A673 (cell line): ENCODE data around the gene CDRT4. TPM values are rescaled to one million over a fixed set of nuclear protein-coding genes. Genes with fewer than 3 reads are reported as not detected.
A peak's percentile ranks its signal among the peaks of the same experiment; 100 is the strongest.

Experiments
- BruUV-seq: library from RNA; stranded (reverse); fragments of 400-500 nt; replicated peaks from 2 replicates; lab custom pipeline; 2021; lab: Mats Ljungman, UMichigan
- CTCF ChIA-PET: fragments of 300-600 bp; sonication (Branson Sonifier 250); formaldehyde crosslinking; loops from one replicate; lab custom pipeline; 2022; ENCODE audit warnings: antibody characterized with exemption; lab: Charles Lee
- POLR2A ChIA-PET: fragments of 300-600 bp; sonication (Branson Sonifier 250); formaldehyde crosslinking; loops from one replicate; lab custom pipeline; 2022; ENCODE audit warnings: antibody characterized with exemption; ENCODE audit not compliant: low non-redundant PET; lab: Charles Lee
- DNase-seq: peaks from one replicate; pipeline ENCODE4 v3.0.0-alpha.2; 2015; ENCODE audit warnings: low spot score
- H3K27ac ChIP-seq: fragments of 200-600 bp; sonication (generic); 2 replicates; pipeline ENCODE4 v1.5.1; 2016; ENCODE audit warnings: mixed run types, low read depth, mild to moderate bottlenecking, mixed read lengths, antibody characterized with exemption, low read length; ENCODE audit not compliant: poor library complexity, severe bottlenecking
- H3K27me3 ChIP-seq: fragments of 200-600 bp; sonication (generic); replicated peaks from 2 replicates; pipeline ENCODE4 v1.6.1; 2017; ENCODE audit warnings: mixed run types, low read depth, mild to moderate bottlenecking, mixed read lengths, antibody characterized with exemption, low read length; ENCODE audit not compliant: insufficient read depth, poor library complexity
- H3K36me3 ChIP-seq: fragments of 200-600 bp; sonication (generic); 2 replicates; pipeline ENCODE4 v1.6.1; 2016; ENCODE audit warnings: mixed run types, mild to moderate bottlenecking, mixed read lengths, antibody characterized with exemption, low read length; ENCODE audit not compliant: insufficient read depth, poor library complexity, severe bottlenecking
- H3K4me1 ChIP-seq: fragments of 200-600 bp; sonication (generic); 2 replicates; pipeline ENCODE4 v1.6.1; 2017; ENCODE audit warnings: mixed run types, mild to moderate bottlenecking, mixed read lengths, antibody characterized with exemption, low read length; ENCODE audit not compliant: insufficient read depth, poor library complexity, severe bottlenecking
- H3K4me3 ChIP-seq: fragments of 200-600 bp; sonication (generic); 2 replicates; pipeline ENCODE4 v1.5.1; 2016; ENCODE audit warnings: low read depth, mixed run types, mild to moderate bottlenecking, mixed read lengths, low read length; ENCODE audit not compliant: poor library complexity, severe bottlenecking
- H3K9me3 ChIP-seq: fragments of 200-600 bp; sonication (generic); 2 replicates; pipeline ENCODE4 v1.6.1; 2016; ENCODE audit warnings: mixed run types, low read depth, mild to moderate bottlenecking, mixed read lengths, antibody characterized with exemption, low read length; ENCODE audit not compliant: poor library complexity, severe bottlenecking
- EZH2 ChIP-seq: fragments of 200-600 bp; sonication (generic); IDR thresholded peaks from 2 replicates; pipeline ENCODE4 v1.6.1; 2017; ENCODE audit warnings: borderline replicate concordance, low read depth, mild to moderate bottlenecking, mixed read lengths, antibody characterized with exemption, low read length; ENCODE audit not compliant: poor library complexity, severe bottlenecking
- intact Hi-C: fragments of 100-400 bp; cut with micrococcal nuclease; formaldehyde crosslinking; loops from one replicate; pipeline ENCODE4 v1.10.0; 2022; ENCODE audit not compliant: unreplicated experiment
- total RNA-seq: library from RNA; stranded (reverse); gene quantifications from 2 replicates; pipeline ENCODE4 v1.2.3, GENCODE V29; 2021
- TF ChIP-seq, protein P1 (sequence below): fragments of 300-800, 200-600 bp; sonication (generic); conservative IDR thresholded peaks from 2 replicates; pipeline ENCODE4 v1.5.1; 2017; ENCODE audit warnings: low read depth, mild to moderate bottlenecking, antibody characterized with exemption, low read length, moderate library complexity, mixed read lengths

The CDRT4 gene
- total RNA-seq, 1 experiment from 2014 or later = 0.62 TPM

DNA sequence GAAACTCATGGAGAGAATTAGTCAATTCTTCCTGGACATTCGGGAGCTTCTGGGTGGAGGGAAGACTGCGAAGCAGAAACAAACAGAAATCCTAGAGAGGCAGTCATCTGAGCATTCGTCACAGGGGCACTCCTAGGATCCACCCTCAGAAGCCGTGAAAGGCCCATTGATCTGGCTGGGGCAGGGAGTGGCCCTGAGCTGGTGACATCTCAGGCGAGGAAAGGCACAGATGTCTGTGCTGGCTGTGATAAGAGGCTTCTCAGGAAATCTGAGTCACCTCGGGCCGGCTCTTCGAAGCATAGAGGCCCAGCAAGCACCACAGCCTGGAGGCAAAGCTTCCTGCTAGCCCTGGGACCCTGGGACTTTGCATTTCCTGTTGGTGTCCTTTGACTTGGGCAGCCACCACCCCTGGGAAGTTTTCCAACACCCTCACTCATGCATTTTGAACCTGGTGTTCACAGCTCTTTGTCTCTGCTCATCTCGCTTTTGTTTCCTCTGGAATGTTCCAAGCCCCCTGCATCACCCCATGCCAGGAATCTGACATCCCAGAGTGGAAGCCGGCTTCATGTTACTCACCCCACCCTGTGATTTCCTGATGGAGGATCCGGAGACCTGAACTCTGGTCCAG is 23.3 kb upstream of the CDRT4 start:
- no TSS peak for BruUV-seq
- H3K4me1 ChIP-seq = no peaks in the 10 kb centered on the region
- intact Hi-C loops = no loop called here
- H3K36me3 ChIP-seq = no peaks in the 10 kb centered on the region
- no peaks in the 10 kb centered on the region for H3K27me3 ChIP-seq
- peak; percentile 46 for DNase-seq
- ChIA-PET POLR2A (no interaction called here), CTCF (no interaction called here)
- TF ChIP-seq, protein P1, sequence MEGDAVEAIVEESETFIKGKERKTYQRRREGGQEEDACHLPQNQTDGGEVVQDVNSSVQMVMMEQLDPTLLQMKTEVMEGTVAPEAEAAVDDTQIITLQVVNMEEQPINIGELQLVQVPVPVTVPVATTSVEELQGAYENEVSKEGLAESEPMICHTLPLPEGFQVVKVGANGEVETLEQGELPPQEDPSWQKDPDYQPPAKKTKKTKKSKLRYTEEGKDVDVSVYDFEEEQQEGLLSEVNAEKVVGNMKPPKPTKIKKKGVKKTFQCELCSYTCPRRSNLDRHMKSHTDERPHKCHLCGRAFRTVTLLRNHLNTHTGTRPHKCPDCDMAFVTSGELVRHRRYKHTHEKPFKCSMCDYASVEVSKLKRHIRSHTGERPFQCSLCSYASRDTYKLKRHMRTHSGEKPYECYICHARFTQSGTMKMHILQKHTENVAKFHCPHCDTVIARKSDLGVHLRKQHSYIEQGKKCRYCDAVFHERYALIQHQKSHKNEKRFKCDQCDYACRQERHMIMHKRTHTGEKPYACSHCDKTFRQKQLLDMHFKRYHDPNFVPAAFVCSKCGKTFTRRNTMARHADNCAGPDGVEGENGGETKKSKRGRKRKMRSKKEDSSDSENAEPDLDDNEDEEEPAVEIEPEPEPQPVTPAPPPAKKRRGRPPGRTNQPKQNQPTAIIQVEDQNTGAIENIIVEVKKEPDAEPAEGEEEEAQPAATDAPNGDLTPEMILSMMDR = no peak
- TF ChIP-seq EZH2 = no peak
- no peak overlapping the region for H3K4me3 ChIP-seq
- no peaks in the 10 kb centered on the region for H3K9me3 ChIP-seq
- H3K27ac ChIP-seq = no peak overlapping the region

DNA sequence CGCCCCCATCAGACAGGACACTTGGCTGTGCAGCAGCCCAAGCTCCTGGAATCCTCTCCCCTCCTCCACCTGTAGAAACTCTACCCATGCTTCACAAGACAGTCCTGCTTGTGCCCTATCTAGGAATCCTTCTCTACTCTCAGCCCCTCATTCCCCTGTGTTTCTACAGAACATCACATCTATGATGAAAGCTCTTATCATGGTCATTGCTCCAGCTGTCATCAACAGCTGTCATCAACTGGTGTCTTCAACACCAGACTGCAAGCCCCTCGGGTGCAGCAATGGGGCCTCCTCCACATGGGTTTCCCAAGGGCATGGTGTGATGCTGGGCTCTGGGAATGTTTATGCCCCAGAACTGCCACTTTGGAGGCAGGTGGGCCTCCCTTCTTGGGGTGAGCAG is 21.1 kb upstream of the CDRT4 start:
- ChIA-PET POLR2A (interaction anchor here (0.6 kb wide), 1 partner anchor 14 kb away, joined by 3 read pairs; no protein-coding TSS in a partner anchor), CTCF (no interaction called here)
- TF ChIP-seq, protein P1 = no peak
- TF ChIP-seq EZH2 = no peak
- intact Hi-C loops = no loop called here
- no peak overlapping the region for H3K4me3 ChIP-seq
- no TSS peak for BruUV-seq
- H3K4me1 ChIP-seq = no peaks in the 10 kb centered on the region
- DNase-seq = no peak
- H3K9me3 ChIP-seq = no peaks in the 10 kb centered on the region
- no peak overlapping the region for H3K27ac ChIP-seq
- H3K27me3 ChIP-seq = no peaks in the 10 kb centered on the region
- no peaks in the 10 kb centered on the region for H3K36me3 ChIP-seq

DNA sequence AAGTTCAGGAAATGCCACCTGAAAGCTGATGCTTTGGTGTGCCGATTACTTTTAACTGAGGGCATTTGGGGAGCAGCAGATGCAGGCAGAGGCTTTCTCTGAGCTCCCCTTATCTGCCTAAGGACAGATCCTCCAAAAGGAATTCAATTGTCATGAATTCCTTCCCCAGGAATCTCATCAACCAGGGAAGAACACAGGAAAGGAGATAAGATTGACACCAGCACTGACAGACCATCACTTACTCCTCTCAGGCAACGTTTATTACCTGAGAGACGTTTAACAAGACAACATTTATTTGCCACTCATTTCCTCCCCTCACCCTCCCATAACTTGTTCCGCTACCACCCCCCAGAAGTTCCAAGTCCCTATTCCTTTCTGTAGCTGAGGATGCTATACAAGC is 17.6 kb upstream of the CDRT4 start:
- ChIA-PET CTCF (no interaction called here), POLR2A (no interaction called here)
- BruUV-seq = no TSS peak
- Histone ChIP-seq H3K9me3 (no peaks in the 10 kb centered on the region), H3K27me3 (no peaks in the 10 kb centered on the region), H3K4me1 (no peaks in the 10 kb centered on the region), H3K4me3 (no peak overlapping the region), H3K36me3 (no peaks in the 10 kb centered on the region), H3K27ac (no peak overlapping the region)
- DNase-seq = no peak
- TF ChIP-seq EZH2 = no peak
- TF ChIP-seq, protein P1 = no peak
- intact Hi-C loops = no loop called here
